Suppressor macrophage treated with lipopolysaccharide for 1 hour (primary cell): ENCODE data around the gene INPP5A.
"Not testable (repeated sequence)": the region's sequence is repeated elsewhere in the genome, so short reads cannot be mapped to it uniquely, and the experiment has no call there.

Experiments used
- DNase-seq, 3 donors: peaks; one replicate each; pipeline ENCODE4 v3.0.0-alpha.2; 2020 to 2022

Gene INPP5A

GRCh38 chr10:132550366-132551092 lies 12.9 kb downstream of the INPP5A start:
- DNase-seq = no peak

- peak; percentile 45 to 58 (median 58) for DNase-seq
Observed at GRCh38 chr10:132551093-132551807, 13.7 kb downstream of the INPP5A start.

DNA sequence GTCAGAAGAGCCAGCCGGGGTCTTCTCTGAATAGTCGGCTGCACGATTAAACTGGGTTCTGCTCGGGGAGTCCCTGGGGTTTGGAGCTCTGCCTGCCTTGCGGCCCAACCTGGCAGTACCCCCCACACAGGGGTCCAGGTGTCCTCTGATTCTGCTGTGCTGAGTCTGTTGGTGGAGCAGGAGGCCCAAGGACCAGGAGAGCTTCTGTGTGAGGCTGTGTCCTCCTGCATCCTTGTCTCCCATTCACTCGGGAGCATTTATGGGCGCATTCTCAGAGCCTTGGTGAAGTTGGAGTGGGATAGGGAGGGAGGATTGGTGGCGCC lies 14.2 kb downstream of the INPP5A start:
- DNase-seq = no peak

- not testable (repeated sequence) for DNase-seq
Observed at GRCh38 chr10:132552635-132553034, 15.0 kb downstream of the INPP5A start.

GRCh38 chr10:132553568-132553967 lies 16.0 kb downstream of the INPP5A start:
- DNase-seq = not testable (repeated sequence)

DNA sequence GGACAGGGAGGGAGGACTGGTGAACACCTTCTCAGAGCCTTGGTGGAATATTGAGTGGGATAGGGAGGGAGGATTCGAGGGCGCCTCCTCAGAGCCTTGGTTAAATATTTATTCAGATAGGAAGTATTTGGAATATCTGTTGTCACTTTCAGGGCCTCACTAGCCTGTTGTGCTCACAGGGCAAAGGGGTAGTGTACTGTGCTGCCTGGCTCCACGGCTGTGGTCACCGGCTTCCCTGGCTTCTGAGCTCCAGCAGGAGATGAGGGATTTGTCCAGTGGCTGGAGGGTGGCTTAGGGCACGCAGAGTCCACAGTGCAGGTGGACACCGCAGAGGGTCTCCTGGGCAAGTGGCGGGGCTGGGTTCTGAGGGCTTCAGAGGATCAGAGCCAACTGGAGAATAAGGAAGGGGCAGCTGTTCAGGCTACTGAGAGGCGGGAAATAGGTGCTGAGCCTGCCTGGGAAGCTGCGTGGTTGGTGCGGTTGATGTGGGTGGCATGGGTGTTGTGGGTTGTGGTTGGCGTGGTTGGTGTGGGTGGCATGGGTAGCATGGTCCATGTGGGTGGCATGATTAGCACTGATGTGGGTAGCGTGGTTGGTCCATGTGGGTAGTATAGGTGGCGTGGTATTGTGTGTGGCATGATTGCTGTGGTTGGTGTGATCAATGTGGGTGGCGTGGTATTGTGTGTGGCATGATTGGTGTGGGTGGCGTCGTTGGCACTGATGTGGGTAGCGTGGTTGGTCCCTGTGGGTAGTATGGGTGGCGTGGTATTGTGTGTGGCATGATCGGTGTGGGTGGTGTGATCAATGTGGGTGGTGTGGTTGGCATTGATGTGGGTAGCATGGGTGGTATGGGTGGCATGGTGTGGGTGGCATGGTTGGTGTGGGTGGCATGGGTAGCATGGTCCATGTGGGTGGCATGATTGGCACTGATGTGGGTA lies 16.7 kb downstream of the INPP5A start:
- DNase-seq = no peak

GRCh38 chr10:132554991-132555647 lies 17.5 kb downstream of the INPP5A start:
- DNase-seq = no peak

- DNase-seq = no peak
Observed at GRCh38 chr10:132555648-132556575, 18.3 kb downstream of the INPP5A start.

DNA sequence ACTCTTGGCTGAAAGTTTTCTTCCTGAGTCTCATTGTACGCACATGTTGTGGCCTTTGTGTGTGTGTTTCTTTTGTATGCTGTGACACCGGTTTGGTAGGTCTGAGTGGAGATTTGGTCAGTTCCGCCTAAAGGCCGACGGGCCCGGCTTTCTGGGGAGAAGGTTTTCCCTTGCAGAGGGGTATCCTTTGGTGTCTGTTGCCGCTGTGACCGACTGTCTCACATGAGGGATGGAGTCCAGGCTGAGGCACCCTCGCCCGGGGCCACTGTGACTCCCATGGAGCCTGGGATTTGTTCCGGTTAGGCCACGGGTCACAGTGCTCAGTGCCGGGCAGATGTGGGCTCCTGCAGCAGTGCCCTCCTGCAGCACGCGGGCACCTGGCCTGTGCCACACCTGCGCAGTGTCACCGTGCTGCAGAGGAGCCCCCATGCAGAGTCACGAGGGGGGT lies 19.4 kb downstream of the INPP5A start:
- DNase-seq = no peak

DNA sequence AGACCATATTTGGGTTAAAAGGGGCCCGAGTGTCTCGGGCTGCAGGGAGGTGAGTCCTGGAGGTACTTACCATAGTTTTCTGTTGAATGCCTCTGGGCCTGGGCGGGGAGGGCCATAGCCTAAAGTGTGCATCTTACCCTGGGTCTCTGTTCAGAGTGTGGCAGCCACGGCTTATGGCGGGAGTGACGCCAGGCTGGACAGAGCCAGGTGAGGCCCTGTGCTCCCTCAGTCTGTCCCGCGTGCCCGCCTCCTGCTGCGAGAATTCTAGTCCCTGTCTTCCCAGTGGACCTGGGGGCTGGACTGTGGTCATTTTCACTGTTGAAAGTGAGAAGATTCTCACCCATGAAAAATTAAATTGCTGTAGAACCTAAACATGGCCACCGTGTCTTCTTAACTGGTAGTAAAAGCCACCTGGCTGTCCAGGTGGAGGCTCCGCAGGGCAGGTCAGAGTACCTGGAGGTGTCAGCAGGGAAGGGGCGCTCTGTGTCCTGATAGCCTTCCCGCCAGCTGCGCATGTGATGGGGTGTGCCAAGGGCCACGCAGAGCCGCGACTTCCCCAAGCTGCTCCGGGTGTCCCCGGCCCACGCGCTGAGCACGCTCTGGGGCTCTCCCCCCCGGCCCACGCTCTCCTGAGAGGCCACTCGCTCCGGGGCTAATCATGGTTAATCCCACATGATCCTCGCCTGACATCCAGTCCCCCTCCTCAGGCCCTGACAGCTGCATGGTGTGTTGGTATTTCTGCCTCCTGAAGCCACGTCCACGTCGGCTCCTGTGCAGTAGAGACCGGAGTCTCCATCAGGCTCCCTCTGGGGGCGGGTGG lies 20.3 kb downstream of the INPP5A start:
- DNase-seq = no peak

- no peak for DNase-seq
Observed at GRCh38 chr10:132558516-132559413, 21.2 kb downstream of the INPP5A start.

GRCh38 chr10:132559538-132559937 lies 22.0 kb downstream of the INPP5A start:
- no peak for DNase-seq

GRCh38 chr10:132560241-132560731 lies 22.7 kb downstream of the INPP5A start:
- peak; percentile 55 to 64 (median 64) for DNase-seq

- DNase-seq = no peak
Observed at GRCh38 chr10:132562177-132562915, 24.8 kb downstream of the INPP5A start.

- no peak for DNase-seq
Observed at GRCh38 chr10:132562916-132563456, 25.4 kb downstream of the INPP5A start.

DNA sequence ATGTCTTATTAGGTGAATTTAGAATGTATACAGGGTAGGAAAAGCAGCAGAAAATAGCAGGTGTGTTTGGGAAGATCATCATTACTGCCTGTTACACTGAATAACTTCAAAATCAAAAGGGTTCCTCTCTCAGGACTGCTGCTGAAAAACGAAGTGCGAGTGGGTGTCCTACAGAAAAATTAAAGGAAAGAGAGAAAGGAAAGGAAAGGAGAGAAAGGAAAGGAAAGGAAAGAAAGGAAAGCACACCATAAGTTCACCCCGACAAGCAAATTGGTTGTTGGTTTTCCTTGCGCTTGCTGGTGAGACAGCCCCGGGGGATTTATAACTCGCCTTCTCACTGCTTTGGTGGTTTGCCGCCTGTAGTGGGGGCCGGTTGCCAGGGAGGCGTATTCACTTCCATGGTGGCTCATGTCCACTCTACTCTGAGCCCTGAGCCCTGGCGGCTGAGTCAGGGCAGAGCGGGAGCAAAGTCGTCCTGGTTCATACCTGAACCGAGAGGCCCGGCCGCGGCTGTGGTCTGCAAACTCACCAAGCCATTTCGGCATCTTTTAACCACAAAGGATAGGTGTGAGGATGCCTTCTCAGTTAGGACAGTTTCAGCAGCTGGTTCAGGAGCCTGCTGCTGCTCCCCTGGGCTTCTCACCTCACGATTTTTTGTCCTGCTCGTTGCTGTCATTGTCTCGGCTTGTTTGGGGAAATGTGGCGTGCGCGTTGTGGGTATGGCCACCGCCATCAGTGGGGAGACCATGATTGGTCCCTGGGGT lies 26.1 kb downstream of the INPP5A start:
- DNase-seq = no peak

DNA sequence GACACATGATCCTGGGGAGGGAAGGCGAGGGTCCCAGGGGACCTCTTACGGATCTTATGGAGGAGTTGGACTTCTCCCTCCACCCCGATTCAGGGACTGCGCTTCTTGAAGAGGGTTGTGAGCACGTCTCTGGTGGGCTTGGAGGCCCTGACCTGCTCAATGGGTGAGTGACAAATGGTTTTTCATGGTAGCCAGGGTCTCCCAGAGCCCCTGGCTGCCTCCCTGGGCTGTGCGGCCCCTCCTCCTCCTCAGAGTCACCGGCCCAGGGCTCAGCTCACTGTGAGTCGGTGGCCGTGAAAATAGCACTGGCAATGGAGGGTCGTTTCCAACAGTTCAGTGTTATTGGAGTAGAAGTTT lies 26.6 kb downstream of the INPP5A start:
- DNase-seq = no peak

GRCh38 chr10:132564690-132565089 lies 27.1 kb downstream of the INPP5A start:
- no peak for DNase-seq
